K562 (cell line): ENCODE data around the gene PRKAG2. TPM values are rescaled to one million over a fixed set of nuclear protein-coding genes. Genes with fewer than 3 reads are reported as not detected.

ENCODE experiments used
- ATAC-seq: fragments of 200-7000 bp; cut with Tn5 transposase; 3 replicates; pipeline ENCODE4 v1.9.1; 2020; ENCODE audit warnings: moderate library complexity
- BruUV-seq: library from RNA; stranded (reverse); fragments of 400-500 nt; replicated peaks from 2 replicates; lab custom pipeline; 2021; lab: Mats Ljungman, UMichigan
- CTCF ChIA-PET: fragments of 300-600 bp; formaldehyde crosslinking; extraction: SDS; loops from one replicate; lab custom pipeline; 2021; ENCODE audit warnings: low intra/inter-chr PET ratio; lab: Yijun Ruan, JAX
- POLR2A ChIA-PET: fragments of 300-600, 350-650 bp; sonication (Branson Sonifier 250); formaldehyde crosslinking; extraction: SDS; loops from one replicate; lab custom pipeline; 2021; ENCODE audit warnings: antibody characterized with exemption, inconsistent platforms; lab: Yijun Ruan, JAX
- DNase-seq, 4 experiments: peaks; one replicate each; pipeline versions ENCODE4 v3.0.0 to v3.0.0-alpha.2; 2011 to 2018; ENCODE audit warnings: low spot score in 3 of 4, mixed read lengths in 3 of 4; ENCODE audit errors: extremely low read depth in 1 of 4
- FAIRE-seq: peaks from 2 replicates; lab custom pipeline; 2011; peaks lifted over from hg19 to GRCh38; lab: Jason Lieb, UNC
- H2AFZ ChIP-seq: 2 replicates; pipeline ENCODE4 v1.6.0; 2011; ENCODE audit warnings: low read depth, low read length, control low read depth, inconsistent platforms
- H3K27ac ChIP-seq: fragments of 200-600 bp; 3 replicates; pipeline ENCODE4 v1.8.0; 2011; ENCODE audit warnings: low read depth, mild to moderate bottlenecking, control low read depth, inconsistent platforms, low read length, moderate library complexity, mixed read lengths; ENCODE audit errors: extremely low read depth
- H3K27me3 ChIP-seq, 2 experiments: fragments of 300-600 bp in 1 of 2; 2 replicates in 1 of 2; 3 replicates in 1 of 2; pipeline versions ENCODE4 v1.6.0 to v1.8.0; 2011; ENCODE audit warnings: inconsistent platforms in 2 of 2, low read length in 2 of 2, mild to moderate bottlenecking in 1 of 2, mixed read lengths in 1 of 2, moderate library complexity in 1 of 2; ENCODE audit not compliant: control insufficient read depth in 2 of 2, insufficient read depth in 2 of 2
- H3K36me3 ChIP-seq: fragments of 300-600 bp; 3 replicates; pipeline ENCODE4 v1.8.0; 2011; ENCODE audit warnings: mild to moderate bottlenecking, low read length, inconsistent platforms; ENCODE audit not compliant: control insufficient read depth, insufficient read depth
- H3K4me1 ChIP-seq, 2 experiments: fragments of 200-600 bp in 1 of 2; replicated peaks in 1 of 2; 2 replicates in 1 of 2; 3 replicates in 1 of 2; pipeline versions ENCODE4 v1.5.1 to v1.8.0; 2011; ENCODE audit warnings: inconsistent platforms in 2 of 2, low read length in 2 of 2, mild to moderate bottlenecking in 1 of 2, mixed read lengths in 1 of 2, moderate library complexity in 1 of 2; ENCODE audit not compliant: control insufficient read depth in 2 of 2, insufficient read depth in 2 of 2
- H3K4me2 ChIP-seq: 2 replicates; pipeline ENCODE4 v1.6.1; 2011; ENCODE audit warnings: low read length, control low read depth, inconsistent platforms, mixed read lengths; ENCODE audit not compliant: insufficient read depth
- H3K4me3 ChIP-seq: fragments of 200-600 bp; sonication (generic), shearing (Covaris generic); 2 replicates; pipeline ENCODE4 v1.5.1; 2016; ENCODE audit warnings: control low read depth, inconsistent platforms
- H3K79me2 ChIP-seq: fragments of 200-600 bp; 3 replicates; pipeline ENCODE4 v1.8.0; 2011; ENCODE audit warnings: low read length, inconsistent platforms; ENCODE audit not compliant: control insufficient read depth, insufficient read depth
- H3K9ac ChIP-seq, 2 experiments: 2 replicates each; pipeline versions ENCODE4 v1.6.0 to v1.6.1; 2011; ENCODE audit warnings: low read depth in 2 of 2, low read length in 2 of 2, control low read depth in 1 of 2, inconsistent platforms in 1 of 2, mild to moderate bottlenecking in 1 of 2, mixed read lengths in 1 of 2; ENCODE audit not compliant: insufficient read depth in 1 of 2
- H3K9me1 ChIP-seq: one replicate; pipeline ENCODE4 v1.6.0; 2011; ENCODE audit warnings: inconsistent platforms, mild to moderate bottlenecking, low read length, moderate library complexity; ENCODE audit not compliant: control insufficient read depth, insufficient read depth
- H3K9me3 ChIP-seq: replicated peaks from 2 replicates; pipeline ENCODE4 v1.5.1; 2011; ENCODE audit warnings: low read depth, low read length, inconsistent platforms; ENCODE audit not compliant: control insufficient read depth, insufficient read depth
- H4K20me1 ChIP-seq: replicated peaks from 2 replicates; pipeline ENCODE4 v1.6.1; 2011; ENCODE audit warnings: low read length, inconsistent platforms, mixed read lengths; ENCODE audit not compliant: control insufficient read depth, insufficient read depth
- HNRNPUL1 ChIP-seq: fragments of 200-400 bp; formaldehyde crosslinking; IDR thresholded peaks from 2 replicates; pipeline ENCODE4 v1.6.1; 2017; ENCODE audit warnings: low read length
- MAFF ChIP-seq: IDR thresholded peaks from 2 replicates; pipeline ENCODE4 v1.6.1; 2012; ENCODE audit warnings: low read length, improper control_type of control experiment
- NCOA1 ChIP-seq: fragments of 450-650 bp; IDR thresholded peaks from 2 replicates; pipeline ENCODE4 v1.6.1; 2016; ENCODE audit warnings: low read depth
- SIN3A ChIP-seq, 2 experiments: fragments of 150-350 bp in 1 of 2; IDR thresholded peaks; 2 replicates each; pipeline ENCODE4 v1.6.1; 2011 to 2016; ENCODE audit warnings: borderline replicate concordance in 2 of 2, low read depth in 2 of 2, low read length in 2 of 2, mild to moderate bottlenecking in 2 of 2, moderate library complexity in 2 of 2; ENCODE audit not compliant: control insufficient read depth in 1 of 2
- STAT5B ChIP-seq: fragments of 250-450 bp; sonication (Bioruptor Pico); IDR thresholded peaks from 2 replicates; pipeline ENCODE4 v1.8.0; 2021; ENCODE audit warnings: mild to moderate bottlenecking, inconsistent platforms
- ZNF165 ChIP-seq: fragments of 250-450 bp; sonication (Bioruptor Pico); IDR thresholded peaks from 2 replicates; pipeline ENCODE4 v1.4.0; 2020; ENCODE audit warnings: borderline replicate concordance
- ZNF224 ChIP-seq: sonication (generic); formaldehyde crosslinking; IDR thresholded peaks from 2 replicates; pipeline ENCODE4 v1.8.0; 2022; ENCODE audit warnings: mild to moderate bottlenecking, missing genetic modification reagents
- ZNF780A ChIP-seq: fragments of 250-450 bp; sonication (Bioruptor Pico); IDR thresholded peaks from 2 replicates; pipeline ENCODE4 v1.5.0; 2021; ENCODE audit warnings: mild to moderate bottlenecking
- ZZZ3 ChIP-seq: fragments of 450-650 bp; IDR thresholded peaks from 2 replicates; pipeline ENCODE4 v1.6.1; 2016; ENCODE audit warnings: antibody characterized with exemption, mild to moderate bottlenecking, moderate library complexity
- WGBS: fragments of 100-300 bp; shearing (Covaris generic); methylation state at CpG from one replicate; pipeline ENCODE4 v1.1.6; 2016; ENCODE audit warnings: low coverage, mixed read lengths; ENCODE audit not compliant: insufficient coverage; ENCODE audit errors: missing lambda C conversion rate; 5-methylcytosine and 5-hydroxymethylcytosine counted together
- in situ Hi-C: fragments of 300-500 bp; cut with MboI; formaldehyde crosslinking; loops from 4 replicates; pipeline ENCODE4 v1.15.0; 2018; ENCODE audit warnings: inconsistent platforms, mixed read lengths
- intact Hi-C: fragments of 100-400 bp; cut with micrococcal nuclease; formaldehyde crosslinking; loops from 2 replicates; pipeline ENCODE4 v1.14.2; 2022
- polyA plus RNA-seq, 8 experiments: library from polyadenylated mRNA; depleted of rRNA in 4 of 8; stranded (reverse) in 5 of 8; unstranded in 3 of 8; fragments of >200 nt; fragmentation: Nextera tagmentation in 2 of 8; fragmentation: Illumina TruSeq in 1 of 8; extraction: Ambion mirVana in 2 of 8; extraction: Trizol in 1 of 8; gene quantifications; 2 replicates each; pipeline versions ENCODE4 v1.2.1 to v1.2.3, GENCODE V29; 2011 to 2014; ENCODE audit warnings: inconsistent platforms in 1 of 8, missing spikeins in 1 of 8
- total RNA-seq, 7 experiments: library from RNA; depleted of rRNA in 6 of 7; stranded (reverse); fragments of >200 nt in 6 of 7; fragmentation: Illumina TruSeq in 2 of 7; extraction: Trizol in 2 of 7; gene quantifications; 2 replicates each; pipeline versions ENCODE4 v1.2.1 to v1.2.3, GENCODE V29; 2011 to 2021; ENCODE audit warnings: low replicate concordance in 1 of 7
- TF ChIP-seq, protein P1 (sequence below): fragments of 200-800 bp; sonication (Bioruptor generic); IDR thresholded peaks from 2 replicates; pipeline ENCODE4 v1.6.1; 2016; ENCODE audit warnings: missing genetic modification characterization, missing compliant biosample characterization

The PRKAG2 gene
- total and polyA plus RNA-seq, 9 of the 15 experiments (the other 6 are each of a cell fraction or from before 2014, with no cell fraction given) = 0.99 to 5.6 (median 3.3) TPM

DNA sequence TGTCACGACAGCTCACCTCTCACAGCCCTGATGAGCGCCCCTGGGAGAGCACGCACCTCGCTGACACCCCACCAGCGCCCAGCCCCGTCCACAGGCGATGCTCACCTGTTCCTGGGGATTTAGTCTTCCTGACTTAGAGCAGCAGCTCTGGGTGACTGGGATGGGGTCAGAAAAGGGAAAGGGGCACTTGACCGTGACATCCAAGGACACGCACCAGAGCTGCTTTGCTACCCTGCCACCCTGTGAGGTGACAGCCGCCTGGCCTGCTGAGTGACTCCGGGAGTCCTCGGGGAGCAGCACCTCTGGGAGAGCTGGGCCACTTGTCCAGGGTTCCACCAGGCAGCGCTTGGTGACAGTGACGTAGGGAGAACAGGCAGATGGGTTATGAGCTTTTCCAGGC, 148.2 kb downstream of the PRKAG2 start (continued):
- TF ChIP-seq MAFF (no peak), NCOA1 (no peak), ZZZ3 (no peak), ZNF165 (CRISPR knock-in tag) (no peak)
- TF ChIP-seq, protein P1, sequence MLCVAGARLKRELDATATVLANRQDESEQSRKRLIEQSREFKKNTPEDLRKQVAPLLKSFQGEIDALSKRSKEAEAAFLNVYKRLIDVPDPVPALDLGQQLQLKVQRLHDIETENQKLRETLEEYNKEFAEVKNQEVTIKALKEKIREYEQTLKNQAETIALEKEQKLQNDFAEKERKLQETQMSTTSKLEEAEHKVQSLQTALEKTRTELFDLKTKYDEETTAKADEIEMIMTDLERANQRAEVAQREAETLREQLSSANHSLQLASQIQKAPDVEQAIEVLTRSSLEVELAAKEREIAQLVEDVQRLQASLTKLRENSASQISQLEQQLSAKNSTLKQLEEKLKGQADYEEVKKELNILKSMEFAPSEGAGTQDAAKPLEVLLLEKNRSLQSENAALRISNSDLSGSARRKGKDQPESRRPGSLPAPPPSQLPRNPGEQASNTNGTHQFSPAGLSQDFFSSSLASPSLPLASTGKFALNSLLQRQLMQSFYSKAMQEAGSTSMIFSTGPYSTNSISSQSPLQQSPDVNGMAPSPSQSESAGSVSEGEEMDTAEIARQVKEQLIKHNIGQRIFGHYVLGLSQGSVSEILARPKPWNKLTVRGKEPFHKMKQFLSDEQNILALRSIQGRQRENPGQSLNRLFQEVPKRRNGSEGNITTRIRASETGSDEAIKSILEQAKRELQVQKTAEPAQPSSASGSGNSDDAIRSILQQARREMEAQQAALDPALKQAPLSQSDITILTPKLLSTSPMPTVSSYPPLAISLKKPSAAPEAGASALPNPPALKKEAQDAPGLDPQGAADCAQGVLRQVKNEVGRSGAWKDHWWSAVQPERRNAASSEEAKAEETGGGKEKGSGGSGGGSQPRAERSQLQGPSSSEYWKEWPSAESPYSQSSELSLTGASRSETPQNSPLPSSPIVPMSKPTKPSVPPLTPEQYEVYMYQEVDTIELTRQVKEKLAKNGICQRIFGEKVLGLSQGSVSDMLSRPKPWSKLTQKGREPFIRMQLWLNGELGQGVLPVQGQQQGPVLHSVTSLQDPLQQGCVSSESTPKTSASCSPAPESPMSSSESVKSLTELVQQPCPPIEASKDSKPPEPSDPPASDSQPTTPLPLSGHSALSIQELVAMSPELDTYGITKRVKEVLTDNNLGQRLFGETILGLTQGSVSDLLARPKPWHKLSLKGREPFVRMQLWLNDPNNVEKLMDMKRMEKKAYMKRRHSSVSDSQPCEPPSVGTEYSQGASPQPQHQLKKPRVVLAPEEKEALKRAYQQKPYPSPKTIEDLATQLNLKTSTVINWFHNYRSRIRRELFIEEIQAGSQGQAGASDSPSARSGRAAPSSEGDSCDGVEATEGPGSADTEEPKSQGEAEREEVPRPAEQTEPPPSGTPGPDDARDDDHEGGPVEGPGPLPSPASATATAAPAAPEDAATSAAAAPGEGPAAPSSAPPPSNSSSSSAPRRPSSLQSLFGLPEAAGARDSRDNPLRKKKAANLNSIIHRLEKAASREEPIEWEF (CRISPR knock-in tag) = no peak

DNA sequence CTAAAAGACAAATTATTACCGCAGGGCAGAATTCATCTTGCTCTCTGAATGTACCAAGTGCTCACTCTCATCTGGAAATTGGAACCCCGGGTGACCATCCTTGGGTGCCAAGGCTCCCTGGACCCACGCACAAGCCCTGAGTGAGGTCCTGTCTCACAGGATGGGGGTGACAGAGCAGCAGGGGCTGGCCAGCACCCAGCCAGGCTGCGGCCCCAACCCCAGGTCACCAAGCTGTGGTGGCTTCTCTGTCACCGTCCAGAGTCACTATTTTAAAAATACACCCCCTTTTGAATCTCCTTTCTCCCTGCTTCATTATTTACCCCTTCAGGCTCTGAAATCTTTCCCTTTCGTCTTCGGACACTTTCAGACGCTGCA, 148.6 kb downstream of the PRKAG2 start:
- ChIA-PET POLR2A (interaction anchor here (0.9 to 1.0 kb wide), 2 partner anchors 10 to 95 kb away, joined by 3 to 6 read pairs; no protein-coding TSS in a partner anchor), CTCF (no interaction called here)
- no peak for FAIRE-seq
- no peak for ATAC-seq
- Histone ChIP-seq H3K27ac (no peak overlapping the region), H3K9me1 (peaks cover 3% of the 10 kb centered on the region), H3K4me2 (no peak overlapping the region), H3K27me3 (peaks cover 58 to 94% of the 10 kb centered on the region in 2 experiments), H3K36me3 (no peaks in the 10 kb centered on the region), H3K4me3 (no peak overlapping the region), H2AFZ (no peak overlapping the region), H3K4me1 (peaks cover 0 to 19% of the 10 kb centered on the region in 2 experiments; a peak in 2 of 5 replicates), H4K20me1 (no peaks in the 10 kb centered on the region; the same call in 1 of the 2 replicates), H3K9ac (no peak overlapping the region), H3K9me3 (no peaks in the 10 kb centered on the region), H3K79me2 (no peaks in the 10 kb centered on the region)
- intact Hi-C loops (no loop called here), in situ Hi-C loops (no loop called here)
- no TSS peak for BruUV-seq
- no peak for DNase-seq
- WGBS = 4% methylated on average over 8 of the region's 8 CpGs
- TF ChIP-seq SIN3A (IDR thresholded peaks at IDR 0.05; ENCODE audit: borderline replicate concordance in 2 of 2, control insufficient read depth in 1 of 2, low read depth in 2 of 2, low read length in 2 of 2) (no peak), HNRNPUL1 (no peak), NCOA1 (no peak), ZNF224 (CRISPR knock-in tag) (no peak), ZNF780A (CRISPR knock-in tag) (no peak), STAT5B (CRISPR knock-in tag) (no peak)
